ENCODE data around the gene TUBG2.
A peak's percentile ranks its signal among the peaks of the same experiment; 100 is the strongest.

TUBG2 gene

GRCh38 chr17:42700586-42701289, 41.7 kb downstream of the TUBG2 start:
- no peak for DNase-seq

- no peak for DNase-seq
Measured at GRCh38 chr17:42702446-42702845, 43.4 kb downstream of the TUBG2 start.

DNA sequence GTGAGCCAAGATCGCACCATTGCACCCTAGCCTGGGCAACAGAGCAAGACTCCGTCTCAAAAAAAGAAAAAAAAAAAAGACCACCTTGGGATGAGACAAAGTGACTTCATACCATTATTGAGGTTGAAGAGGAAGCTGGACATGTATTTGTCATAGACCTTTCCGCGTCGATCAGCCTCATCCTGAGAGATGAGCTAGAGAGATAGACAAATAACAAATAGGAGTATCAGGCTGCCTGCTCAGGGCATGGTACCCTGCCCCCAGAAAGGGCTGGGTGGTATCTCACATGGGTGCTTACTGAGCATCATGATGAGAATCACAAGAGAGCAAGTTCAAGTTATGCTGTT, 45.4 kb downstream of the TUBG2 start:
- DNase-seq: no peak

DNA sequence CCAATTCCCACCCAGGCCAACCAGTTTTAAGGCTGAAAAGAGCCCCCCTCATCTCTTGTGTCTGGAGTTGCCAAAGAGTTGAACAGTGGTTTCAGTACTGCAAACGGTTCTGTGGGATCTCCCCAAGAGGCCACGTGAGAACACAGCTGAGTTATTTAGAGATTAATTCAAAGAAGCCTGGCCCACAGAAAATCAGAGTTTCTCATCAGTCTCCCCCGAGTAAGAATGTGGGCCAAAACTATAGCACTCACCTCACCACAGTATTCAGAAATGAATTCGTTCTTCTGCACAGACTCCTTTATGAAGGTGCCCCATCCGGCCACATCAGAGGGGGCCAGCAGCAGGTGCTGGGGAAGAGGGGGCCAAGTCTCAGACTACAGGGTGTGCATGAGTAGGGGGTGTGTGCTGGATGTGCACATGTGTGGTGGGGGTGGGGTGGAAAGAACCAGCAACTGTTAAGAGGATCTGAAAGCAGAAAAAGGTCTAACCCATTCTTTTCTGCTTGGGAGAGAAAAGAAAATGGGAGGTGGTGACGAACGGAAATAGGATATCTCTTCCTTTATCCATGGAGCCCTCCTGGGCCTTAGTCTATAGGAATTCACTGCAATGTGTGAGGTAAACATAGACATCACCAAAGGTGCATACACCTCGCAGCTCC, 45.9 kb downstream of the TUBG2 start:
- peak; percentile 10 for DNase-seq

DNA sequence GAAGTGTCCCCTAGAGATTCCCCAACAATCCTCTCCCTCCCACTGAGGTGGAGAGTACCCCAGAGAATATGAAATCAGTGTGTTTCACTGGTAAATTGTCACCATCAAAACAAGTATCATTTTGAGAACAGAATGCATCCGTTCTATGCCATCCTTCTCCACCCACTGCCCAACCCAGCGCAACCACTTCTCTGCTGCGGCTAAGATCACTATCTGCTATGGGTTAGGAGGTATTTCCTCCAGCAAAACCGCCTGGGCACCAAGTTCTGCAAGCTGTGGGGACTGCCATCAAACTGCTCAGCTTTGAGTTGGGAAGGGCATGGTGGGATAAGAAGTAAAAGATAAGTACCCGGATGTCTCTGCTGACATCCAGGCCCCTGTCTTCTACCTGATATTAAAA, 47.6 kb downstream of the TUBG2 start:
- DNase-seq: no peak

DNA sequence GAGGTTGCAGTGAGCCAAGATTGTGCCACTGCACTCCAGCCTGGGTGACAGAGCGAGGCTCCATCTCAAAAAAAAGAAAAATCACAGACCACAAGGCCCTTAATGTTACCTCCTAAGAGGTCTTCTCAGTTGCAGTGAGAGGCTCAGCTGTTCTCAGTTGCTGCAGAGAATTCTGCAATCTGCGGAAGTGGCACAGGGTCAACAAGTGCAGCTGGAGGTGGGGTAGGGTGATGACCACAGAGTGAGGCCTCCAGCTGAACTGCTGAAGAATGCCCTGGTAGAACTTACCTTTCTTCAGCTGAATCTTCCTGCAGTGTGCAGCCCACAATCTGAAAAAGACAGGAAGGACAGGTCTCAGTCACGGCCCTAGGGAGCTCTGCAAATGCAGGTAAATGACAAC, 49.5 kb downstream of the TUBG2 start:
- DNase-seq: no peak

- no peak for DNase-seq
Measured at GRCh38 chr17:42709561-42709960, 50.5 kb downstream of the TUBG2 start.

All from MV-4-11 (cell line).